Right atrium auricular region (tissue), 2 donors: Measurements from ENCODE around the gene STX7. TPM values are rescaled to one million over a fixed set of nuclear protein-coding genes. Genes with fewer than 3 reads are reported as not detected.

Experiments
- DNase-seq: peaks from one replicate; pipeline ENCODE4 v3.0.0-alpha.2; 2019; ENCODE audit warnings: low spot score
- H3K27ac ChIP-seq, 2 donors: fragments of 200-600 bp; sonication (generic); 1 replicate in 1 of 2; 2 replicates in 1 of 2; pipeline ENCODE4 v1.5.1; 2016 to 2019
- H3K27me3 ChIP-seq, 2 donors: fragments of 200-600 bp; sonication (generic); one replicate each; pipeline versions ENCODE4 v1.5.1 to v1.6.0; 2017 to 2019
- H3K36me3 ChIP-seq: fragments of 200-600 bp; sonication (generic); one replicate; pipeline ENCODE4 v1.5.1; 2016
- H3K4me1 ChIP-seq, 2 donors: fragments of 200-600 bp; sonication (generic); one replicate each; pipeline versions ENCODE4 v1.5.1 to v1.6.0; 2017 to 2019
- H3K4me3 ChIP-seq, 2 donors: fragments of 200-600 bp; sonication (generic); 1 replicate in 1 of 2; 2 replicates in 1 of 2; pipeline ENCODE4 v1.5.1; 2017 to 2019; ENCODE audit warnings: mild to moderate bottlenecking in 1 of 2, moderate library complexity in 1 of 2
- H3K9me3 ChIP-seq, 2 donors: fragments of 200-600 bp; sonication (generic); one replicate each; pipeline ENCODE4 v1.5.1; 2019
- total RNA-seq, 2 donors: library from RNA; depleted of rRNA; stranded (reverse); fragments of >200 nt; gene quantifications; one replicate each; pipeline ENCODE4 v1.1.0, GENCODE V29; 2016
- TF ChIP-seq, protein P1 (sequence below), 2 donors: fragments of 200-600 bp; sonication (generic); IDR thresholded peaks; one replicate each; pipeline ENCODE4 v1.5.1; 2019; ENCODE audit warnings: antibody characterized with exemption in 2 of 2

The STX7 gene
- total RNA-seq, 2 donors from 2014 or later, result 27.0 to 39.9 TPM

- Histone ChIP-seq H3K27me3 (no peaks in the 10 kb centered on the region), H3K36me3 (peaks cover 45% of the 10 kb centered on the region), H3K4me1 (peaks cover 0 to 11% of the 10 kb centered on the region in 2 donors), H3K4me3 (no peak overlapping the region), H3K27ac (no peak overlapping the region), H3K9me3 (no peaks in the 10 kb centered on the region)
- DNase-seq, result no peak
- TF ChIP-seq, protein P1, sequence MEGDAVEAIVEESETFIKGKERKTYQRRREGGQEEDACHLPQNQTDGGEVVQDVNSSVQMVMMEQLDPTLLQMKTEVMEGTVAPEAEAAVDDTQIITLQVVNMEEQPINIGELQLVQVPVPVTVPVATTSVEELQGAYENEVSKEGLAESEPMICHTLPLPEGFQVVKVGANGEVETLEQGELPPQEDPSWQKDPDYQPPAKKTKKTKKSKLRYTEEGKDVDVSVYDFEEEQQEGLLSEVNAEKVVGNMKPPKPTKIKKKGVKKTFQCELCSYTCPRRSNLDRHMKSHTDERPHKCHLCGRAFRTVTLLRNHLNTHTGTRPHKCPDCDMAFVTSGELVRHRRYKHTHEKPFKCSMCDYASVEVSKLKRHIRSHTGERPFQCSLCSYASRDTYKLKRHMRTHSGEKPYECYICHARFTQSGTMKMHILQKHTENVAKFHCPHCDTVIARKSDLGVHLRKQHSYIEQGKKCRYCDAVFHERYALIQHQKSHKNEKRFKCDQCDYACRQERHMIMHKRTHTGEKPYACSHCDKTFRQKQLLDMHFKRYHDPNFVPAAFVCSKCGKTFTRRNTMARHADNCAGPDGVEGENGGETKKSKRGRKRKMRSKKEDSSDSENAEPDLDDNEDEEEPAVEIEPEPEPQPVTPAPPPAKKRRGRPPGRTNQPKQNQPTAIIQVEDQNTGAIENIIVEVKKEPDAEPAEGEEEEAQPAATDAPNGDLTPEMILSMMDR (IDR thresholded peaks at IDR 0.05), result no peak
These were observed 53.9 kb downstream of the STX7 start for GRCh38 chr6:132458887-132459604.

- TF ChIP-seq, protein P1 (IDR thresholded peaks at IDR 0.05), result peak in 1 of 2 donors; percentile 66
- H3K27me3 ChIP-seq, result no peaks in the 10 kb centered on the region
- H3K27ac ChIP-seq, result peak overlapping the region in 1 of 2 donors; percentile 33
- H3K4me1 ChIP-seq, result peaks cover 0 to 11% of the 10 kb centered on the region in 2 donors
- H3K36me3 ChIP-seq, result peaks cover 25% of the 10 kb centered on the region
- no peak overlapping the region for H3K4me3 ChIP-seq
- H3K9me3 ChIP-seq, result no peaks in the 10 kb centered on the region
- peak; percentile 59 for DNase-seq
These were observed 56.2 kb downstream of the STX7 start for GRCh38 chr6:132456700-132457143.

- H3K27ac ChIP-seq, result no peak overlapping the region
- DNase-seq, result no peak
- no peak overlapping the region for H3K4me3 ChIP-seq
- peaks cover 0 to 13% of the 10 kb centered on the region in 2 donors for H3K9me3 ChIP-seq
- no peaks in the 10 kb centered on the region for H3K36me3 ChIP-seq
- H3K27me3 ChIP-seq, result no peaks in the 10 kb centered on the region
- TF ChIP-seq, protein P1 (IDR thresholded peaks at IDR 0.05), result no peak
- H3K4me1 ChIP-seq, result no peaks in the 10 kb centered on the region
These were observed 66.1 kb downstream of the STX7 start for GRCh38 chr6:132446855-132447241.

DNA sequence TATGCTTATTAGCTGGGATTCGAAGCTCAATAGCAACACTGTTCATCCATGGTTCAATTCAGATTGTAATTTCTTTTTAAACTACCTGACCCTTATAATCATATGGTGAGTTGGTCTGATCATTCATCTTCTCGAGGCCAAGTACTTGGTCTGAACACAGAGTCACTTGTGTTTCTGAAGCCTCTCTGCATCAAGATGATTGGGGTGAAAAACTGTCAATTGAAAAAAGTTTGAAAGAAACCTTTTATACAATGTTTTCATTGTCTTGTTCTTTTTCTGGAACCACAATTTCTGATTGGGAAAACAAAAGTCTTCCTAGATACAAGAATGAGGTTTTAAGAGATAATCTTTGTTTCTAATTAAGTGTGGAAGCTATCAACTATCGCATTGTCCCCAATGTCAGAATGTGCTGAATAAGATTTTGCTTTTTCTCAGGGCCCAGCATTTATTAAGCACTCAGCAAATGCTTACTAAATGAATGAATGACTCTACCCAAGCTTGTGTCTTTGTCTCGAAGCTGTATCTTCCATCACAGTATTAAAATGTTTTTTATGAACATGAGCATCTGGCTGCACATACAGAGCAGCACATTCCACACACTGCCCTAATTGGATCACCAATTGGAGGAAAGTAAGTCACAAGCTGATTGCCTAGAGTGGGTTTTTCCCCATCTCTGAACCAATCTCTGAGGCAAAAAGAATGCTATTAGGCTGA is 66.6 kb downstream of the STX7 start:
- no peaks in the 10 kb centered on the region for H3K4me1 ChIP-seq
- no peak for DNase-seq
- no peak overlapping the region for H3K4me3 ChIP-seq
- H3K27ac ChIP-seq, result no peak overlapping the region
- no peaks in the 10 kb centered on the region for H3K27me3 ChIP-seq
- H3K9me3 ChIP-seq, result peaks cover 0 to 16% of the 10 kb centered on the region in 2 donors
- TF ChIP-seq, protein P1 (IDR thresholded peaks at IDR 0.05), result no peak
- H3K36me3 ChIP-seq, result no peaks in the 10 kb centered on the region

DNA sequence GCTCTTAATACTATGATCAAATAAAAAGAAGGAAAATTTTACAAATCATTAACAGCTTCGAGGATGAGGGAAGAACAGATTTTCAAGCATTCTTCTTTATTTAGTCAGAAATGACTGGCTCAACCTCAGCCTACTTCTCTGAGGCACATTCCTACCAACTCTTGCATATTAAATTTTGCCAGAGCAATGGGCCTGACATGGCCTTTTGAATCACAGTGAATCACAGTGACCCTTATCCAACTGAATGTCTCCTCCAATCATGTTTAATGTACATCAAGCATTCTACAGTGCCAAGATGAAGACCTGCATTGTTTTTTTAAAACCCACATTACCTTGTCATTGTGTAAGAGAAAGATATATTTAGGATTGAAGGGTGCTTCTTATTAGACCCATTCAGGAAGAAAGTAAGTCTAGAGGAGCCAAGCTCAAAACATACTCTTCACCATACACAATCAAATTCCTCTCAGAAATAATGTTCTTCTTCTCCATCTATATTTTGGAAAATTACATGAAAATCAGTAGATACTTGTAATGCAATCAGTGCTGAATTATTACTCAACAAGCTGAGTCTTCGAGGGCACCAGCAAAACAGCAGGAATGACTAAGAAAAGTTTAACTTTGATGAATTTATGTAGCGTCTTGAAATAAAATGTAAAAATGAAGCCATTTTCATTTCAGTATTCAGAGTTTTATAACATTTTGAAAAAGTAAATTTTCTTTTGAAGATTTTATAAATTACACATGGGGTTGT is 67.5 kb downstream of the STX7 start:
- H3K27me3 ChIP-seq, result no peaks in the 10 kb centered on the region
- TF ChIP-seq, protein P1 (IDR thresholded peaks at IDR 0.05), result no peak
- H3K9me3 ChIP-seq, result peaks cover 0 to 16% of the 10 kb centered on the region in 2 donors
- H3K4me3 ChIP-seq, result no peak overlapping the region
- H3K4me1 ChIP-seq, result no peaks in the 10 kb centered on the region
- no peak overlapping the region for H3K27ac ChIP-seq
- H3K36me3 ChIP-seq, result no peaks in the 10 kb centered on the region
- DNase-seq, result no peak
